MV-4-11 (cell line): ENCODE results near the gene MRO.
A peak's percentile ranks its signal among the peaks of the same experiment; 100 is the strongest.

ENCODE experiments used
- DNase-seq: peaks from one replicate; lab custom pipeline; 2025; lab: John Stamatoyannopoulos, UW

Gene MRO

DNA sequence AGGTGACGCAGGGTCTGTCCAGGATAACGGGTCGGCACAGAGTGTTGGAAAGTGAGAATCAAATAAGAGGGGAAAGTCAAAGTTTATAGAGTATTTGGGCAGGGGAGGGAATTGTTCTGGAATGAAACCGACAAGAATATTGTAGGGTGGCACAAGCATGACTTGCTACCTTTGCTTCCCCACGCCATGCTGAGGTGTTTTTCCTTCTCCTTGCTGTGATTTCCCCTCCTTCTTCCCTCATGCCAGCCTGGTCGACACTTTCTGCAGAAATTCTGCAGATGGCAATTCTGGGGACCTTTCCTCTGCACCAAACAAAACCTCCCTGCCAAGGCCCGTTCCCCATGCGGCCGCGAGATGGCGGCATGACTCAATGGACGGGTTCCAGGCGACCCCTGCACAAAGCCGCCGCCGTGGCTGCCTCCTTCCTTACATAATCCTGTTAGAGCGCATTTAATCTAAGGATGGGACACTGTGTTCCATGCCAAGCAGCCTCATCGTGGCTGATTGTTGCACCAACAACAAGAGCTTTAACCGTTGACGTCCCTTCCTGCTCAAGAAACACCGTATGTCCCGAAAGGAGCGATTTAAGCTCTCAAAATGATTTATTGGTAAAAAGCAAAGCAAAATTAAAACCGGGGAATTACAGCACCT is at the start of gene MRO:
MRO (minus strand) TSS at position 289 of the 651 bp plus-strand sequence. CDS start 10,616 bp downstream, outside the sequence.
- DNase-seq: peak; percentile 69

DNA sequence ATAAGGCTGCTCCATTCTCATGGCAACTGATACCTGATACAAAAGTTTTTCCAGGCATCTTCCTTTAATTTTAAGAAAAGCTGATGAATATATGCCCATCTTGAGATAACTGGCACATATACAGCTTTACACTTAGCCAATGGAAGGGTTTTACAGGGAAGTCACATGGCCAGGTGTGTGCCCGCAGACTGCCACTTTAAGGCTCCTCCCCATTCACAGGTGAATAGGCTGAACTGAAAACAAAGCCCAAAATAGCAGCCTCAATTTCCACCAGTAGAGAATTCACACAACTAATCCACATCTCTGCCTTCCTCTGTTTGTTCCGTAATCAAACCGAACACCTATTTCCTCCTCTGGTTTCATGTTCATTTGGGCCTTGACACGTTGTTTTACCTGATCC is 49.3 kb upstream of the MRO start:
- no peak for DNase-seq

DNA sequence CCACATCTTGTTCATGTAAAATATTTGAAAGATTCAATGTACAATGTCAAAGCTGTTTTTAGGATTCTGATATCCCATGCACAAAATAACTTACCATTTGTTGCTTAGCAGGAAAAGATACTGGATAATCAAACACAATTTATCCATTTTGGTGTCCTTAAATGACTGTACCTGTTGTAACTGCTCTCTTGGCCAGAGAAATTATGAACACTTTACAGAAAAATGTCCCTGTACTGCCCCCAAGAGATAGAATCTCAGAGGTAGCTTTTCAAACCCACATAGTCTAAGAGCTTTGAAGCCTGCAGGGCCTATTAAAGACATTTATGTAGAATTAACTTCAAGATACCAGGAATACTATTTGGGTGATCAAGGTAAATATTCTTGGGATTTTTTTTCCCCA is 46.9 kb upstream of the MRO start:
- peak; percentile 34 for DNase-seq

DNA sequence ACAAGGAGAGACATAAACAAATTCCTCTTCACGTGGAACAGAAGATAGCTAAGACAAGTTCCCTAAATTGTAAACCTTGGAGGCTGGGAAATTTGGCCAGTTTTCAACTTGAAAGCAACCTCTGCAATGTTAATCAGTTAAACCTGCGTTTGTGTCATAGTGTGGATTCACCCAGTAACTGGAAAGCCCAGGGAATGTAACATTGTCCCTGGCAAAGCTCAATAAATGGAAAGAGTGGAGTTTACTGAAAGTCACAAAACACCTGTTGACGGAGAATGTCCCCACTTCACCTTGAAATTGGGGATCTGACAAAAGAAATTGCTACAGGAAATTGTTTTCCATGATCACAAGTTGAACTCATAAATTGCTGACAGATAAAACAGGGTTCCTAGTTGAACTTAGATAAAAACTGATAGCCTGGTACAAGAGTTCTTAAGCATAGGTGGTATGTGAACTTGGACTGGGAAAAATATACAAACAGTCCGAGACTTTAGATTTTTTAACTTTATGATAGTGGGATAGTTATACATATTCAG is 44.1 kb upstream of the MRO start:
- no peak for DNase-seq

DNA sequence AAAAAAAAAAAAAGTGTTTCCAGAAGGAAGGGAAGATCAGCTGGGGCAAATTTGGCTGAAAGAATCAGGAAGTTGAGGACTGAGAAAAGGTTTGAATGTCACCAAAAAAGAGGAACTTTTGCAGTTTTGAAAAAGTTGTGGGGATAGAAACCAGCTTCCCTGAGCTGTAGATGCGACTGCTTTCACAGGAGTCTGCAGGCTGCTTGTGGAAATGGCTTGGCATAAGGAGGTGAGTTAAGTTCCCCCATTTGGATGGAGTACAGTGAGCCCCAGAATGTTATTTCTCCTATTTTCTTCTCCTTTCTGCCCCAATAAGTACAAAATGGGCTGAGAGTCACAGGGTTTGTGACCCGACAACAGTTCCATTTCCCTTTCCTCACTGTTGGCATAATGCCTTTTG is 42.6 kb upstream of the MRO start:
- DNase-seq: peak; percentile 91

DNA sequence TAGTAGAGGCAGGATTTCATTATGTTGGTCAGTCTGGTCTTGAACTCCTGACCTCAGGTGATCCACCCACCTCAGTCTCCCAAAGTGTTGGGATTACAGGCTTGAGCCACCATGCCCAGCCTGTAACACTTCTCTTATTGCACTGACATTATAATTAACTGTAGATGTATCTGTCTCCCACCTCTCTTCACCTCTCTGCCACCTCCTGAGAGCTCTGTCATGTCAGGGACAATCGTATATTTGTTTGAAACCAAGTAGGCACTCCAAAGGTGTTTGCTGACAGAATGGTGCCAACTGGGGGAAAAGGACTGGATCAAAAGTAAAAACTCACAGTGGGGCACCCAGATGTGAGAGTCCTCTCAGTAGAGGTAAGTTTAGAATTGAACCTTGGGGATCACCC is 41.8 kb upstream of the MRO start:
- DNase-seq: no peak

DNA sequence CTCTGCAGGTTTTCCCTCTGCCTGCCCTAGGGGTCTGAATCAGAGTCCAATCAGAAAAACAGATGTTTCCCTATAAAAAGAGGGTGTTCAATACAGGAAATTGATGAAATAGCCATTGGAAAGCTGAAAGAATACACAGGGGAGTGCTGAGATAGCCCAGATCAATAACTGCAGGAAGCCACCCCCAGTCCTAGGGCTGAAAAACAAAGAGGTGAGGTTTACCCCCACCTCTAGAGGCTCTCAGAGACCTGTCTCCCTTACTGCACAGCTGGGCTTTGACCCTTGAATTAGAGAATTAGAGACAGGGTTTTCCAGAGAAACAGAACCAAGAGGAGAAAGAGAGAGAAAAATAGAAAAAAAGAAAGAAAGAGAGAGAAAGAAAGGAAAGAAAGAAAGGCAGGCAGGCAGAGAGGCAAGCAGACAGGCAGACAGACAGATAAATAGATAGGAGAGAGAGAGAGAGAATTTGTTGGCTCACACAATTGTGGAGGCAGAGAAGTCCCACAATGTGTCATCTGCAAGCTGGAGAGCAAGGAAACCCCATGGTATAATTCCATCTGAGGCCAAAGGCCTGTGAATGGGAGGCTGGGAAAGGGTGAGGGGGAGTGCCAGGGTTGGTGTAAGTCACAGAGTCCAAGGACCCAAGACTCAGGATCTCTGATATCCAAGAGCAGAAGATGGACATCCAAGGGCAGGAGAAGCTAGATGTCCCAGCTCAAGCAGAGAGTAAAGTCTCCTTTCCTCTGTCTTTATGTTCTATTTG is 40.2 kb upstream of the MRO start:
- no peak for DNase-seq

DNA sequence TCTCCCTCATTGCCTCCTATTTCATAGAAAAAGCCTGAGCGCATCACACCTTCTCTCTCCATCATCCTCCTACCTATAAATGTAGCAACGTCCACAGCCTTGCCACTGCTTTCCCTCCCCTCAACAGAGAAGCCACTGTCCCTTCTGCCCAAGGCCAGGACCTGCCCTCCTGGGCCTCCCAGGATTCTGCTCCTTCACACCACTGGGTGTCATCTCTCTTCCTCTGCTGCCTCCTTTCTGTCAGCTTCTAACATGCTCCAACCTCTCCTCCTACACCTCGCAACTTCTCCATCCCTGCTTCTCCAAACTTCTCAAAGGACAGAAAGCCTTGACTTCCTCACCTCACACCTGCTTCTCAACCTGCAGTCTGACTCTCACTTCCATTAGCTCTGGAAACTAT is 37.9 kb upstream of the MRO start:
- no peak for DNase-seq

DNA sequence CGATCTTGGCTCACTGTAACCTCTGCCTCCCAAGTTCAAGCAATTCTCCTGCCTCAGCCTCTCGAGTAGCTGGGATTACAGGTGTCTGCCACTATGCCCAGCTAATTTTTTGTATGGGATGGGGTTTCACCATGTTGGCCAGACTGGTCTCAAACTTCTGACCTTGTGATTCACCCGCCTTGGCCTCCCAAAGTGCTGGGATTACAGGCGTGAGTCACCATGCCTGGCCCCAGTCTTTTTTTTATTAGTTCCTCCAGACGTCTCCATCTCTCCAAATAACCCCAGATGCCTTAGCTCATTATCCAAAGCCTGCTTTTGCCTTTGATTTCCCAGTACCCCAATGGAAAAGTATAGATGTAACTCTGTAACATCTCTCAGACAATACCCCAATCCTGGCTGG is 37.4 kb upstream of the MRO start:
- DNase-seq: peak; percentile 29

DNA sequence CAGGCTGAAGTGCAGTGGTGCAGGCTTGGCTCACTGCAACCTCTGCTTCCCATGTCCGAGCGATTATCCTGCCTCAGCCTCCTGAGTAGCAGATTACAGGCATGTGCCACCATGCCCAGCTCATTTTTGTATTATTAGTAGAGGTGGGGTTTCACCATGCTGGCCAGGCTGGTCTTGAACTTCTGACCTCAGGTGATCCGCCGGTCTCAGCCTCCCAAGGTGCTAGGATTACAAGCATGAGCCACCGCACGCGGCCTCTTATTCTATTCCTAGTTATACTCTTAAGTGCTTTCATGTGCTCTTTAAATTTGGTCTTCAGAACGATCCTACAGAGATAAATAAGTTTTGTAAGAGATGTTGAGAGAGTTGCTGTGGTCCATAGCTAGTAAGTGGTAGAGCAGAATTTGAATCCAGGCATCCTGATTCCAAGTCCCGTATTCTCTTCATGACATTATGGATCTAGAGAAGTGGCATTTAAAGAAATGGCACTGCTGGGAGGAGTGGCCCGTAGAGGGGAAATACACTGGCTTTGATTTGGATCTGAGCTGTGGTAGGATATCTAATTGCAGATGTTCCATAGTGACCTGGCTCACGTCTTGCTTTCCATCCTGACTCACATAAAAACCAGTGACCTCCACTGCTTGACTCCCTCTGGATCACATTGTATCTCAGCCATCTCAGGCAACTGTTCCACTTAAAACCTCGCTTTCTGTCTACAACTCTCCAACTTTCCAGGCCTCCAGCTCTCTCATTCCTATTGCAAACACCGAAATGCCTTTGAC is 36.4 kb upstream of the MRO start:
- DNase-seq: no peak

DNA sequence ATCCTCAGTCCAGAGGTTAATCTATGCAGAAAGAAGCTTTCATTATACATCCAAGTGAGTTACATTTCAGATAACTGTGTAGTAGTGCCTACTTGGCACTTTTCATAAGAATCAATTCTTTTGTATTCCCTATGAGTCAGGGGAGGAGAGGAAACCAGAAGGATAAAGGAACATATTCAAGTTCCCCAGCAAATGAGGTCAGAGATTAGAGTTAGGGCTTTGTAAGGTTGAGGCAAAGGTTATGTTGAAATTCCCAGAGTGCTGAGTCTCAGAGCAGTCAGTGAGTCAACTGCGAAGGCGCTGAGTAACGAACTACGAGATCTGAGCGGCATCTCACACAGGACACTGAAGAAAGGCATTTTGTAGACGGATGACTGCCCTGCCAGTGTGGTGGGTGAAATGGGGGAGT is 34.1 kb upstream of the MRO start:
- DNase-seq: peak; percentile 89

DNA sequence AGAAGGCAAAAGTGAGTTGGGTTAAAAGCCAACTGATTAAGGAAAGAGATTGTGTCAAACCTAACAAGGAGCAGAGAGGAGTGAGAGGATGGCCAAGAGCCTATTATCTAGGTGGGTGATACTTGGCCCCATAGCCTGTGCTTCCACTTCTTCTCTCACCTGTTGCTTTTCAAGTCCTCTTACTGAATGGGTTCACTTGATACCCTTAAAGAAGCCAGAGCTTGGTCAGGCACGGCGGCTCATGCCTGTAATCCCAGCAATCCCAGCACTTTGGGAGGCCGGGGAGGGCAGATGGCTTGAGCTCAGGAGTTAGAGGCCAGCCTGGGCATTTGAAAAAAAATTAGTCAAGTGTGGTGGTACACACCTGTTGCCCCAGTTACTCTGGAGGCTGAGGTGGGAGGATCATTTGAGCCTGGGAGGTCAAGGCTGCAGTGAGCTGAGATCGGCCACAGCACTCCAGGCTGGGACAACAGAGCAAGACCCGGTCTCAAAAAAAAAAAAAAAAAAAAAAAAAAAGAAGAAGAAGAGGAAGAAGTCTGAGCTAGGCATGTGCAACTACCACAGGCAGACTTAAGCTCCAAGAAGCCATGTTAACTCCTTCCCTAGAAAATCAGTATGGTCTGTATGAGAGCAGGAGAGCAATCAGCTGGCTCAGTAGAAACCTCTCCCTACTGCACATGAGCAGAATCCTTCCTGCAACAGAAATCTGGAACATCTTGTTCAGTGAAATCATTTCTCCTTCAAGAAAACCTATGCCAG is 30.7 kb upstream of the MRO start:
- DNase-seq: peak; percentile 19

DNA sequence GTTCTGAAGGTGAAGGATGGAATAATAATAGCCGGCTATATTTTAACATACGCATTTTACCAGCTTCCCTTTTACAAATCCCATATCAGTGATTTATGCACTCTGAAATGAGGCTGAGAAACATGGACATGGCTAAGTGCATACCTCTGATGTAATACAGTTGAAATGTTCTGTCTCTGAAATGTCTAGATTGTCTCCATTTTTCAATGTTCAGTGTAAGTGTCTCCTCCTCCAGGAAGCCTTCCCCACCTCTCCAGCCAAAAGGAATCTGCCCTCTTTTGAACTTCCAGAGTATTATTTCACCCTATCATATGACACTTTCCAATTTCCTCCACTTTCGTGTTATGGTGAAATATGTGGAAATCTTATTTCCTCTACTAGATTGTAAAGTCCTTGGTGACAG is 29.6 kb upstream of the MRO start:
- DNase-seq: no peak

DNA sequence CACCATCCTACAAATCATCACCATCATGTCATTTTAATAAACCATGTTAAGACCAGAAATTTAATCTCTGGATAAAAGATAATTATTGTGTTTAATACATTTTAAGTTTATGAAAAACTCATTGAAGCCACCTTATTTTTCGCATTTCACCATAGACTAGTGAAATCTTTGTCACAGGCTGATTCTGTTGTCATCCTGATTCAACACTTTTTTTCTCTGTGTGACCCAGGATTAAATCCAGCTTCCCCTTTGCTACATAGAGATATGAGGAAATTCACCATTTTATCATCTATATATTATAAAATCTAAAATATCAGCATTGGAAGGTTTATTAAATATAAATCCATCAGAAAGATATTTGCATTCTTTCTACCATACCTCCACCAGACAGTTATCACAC is 29.2 kb upstream of the MRO start:
- DNase-seq: no peak

DNA sequence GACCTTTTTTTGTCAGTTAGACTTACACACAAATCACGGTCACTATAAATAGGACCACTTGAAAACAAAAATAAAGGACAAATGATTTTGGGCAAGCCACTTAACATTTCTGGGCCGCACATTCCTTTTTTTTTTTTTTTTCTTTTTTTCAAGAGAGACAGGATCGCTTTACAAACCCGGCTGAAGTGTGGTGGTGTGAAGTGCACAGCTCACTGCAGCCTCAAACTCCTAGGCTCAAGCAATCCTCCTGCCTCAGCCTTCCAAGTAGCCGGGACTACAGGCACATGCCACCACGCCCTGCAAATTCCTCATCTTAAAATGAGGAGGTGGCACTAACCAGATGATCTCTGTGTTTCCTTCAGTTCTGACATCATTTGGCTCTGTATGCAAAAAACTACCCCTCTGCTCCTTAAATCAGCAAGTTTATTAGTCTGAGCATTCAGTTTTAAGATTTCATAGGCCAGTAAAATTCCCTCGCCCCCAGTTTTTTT is 28.3 kb upstream of the MRO start:
- DNase-seq: no peak

DNA sequence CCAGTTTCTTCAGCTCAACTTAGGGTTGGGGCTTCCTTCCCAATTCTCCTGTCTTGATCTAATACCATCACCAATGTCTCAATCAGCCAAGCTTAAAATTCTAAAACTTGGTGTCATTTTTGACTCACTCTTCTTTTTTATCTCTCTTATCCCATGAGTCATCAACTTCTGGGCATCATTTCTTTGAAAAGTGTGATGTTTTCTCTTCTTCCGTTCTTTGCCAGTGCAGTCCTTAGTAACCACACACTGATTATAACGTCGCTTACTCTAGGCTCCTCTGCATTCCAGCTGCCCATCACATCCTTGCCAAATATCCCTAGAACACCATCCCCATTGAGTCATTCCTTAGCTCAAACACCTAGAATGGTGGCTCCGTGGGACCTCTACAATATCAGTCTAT is 27.4 kb upstream of the MRO start:
- DNase-seq: no peak

DNA sequence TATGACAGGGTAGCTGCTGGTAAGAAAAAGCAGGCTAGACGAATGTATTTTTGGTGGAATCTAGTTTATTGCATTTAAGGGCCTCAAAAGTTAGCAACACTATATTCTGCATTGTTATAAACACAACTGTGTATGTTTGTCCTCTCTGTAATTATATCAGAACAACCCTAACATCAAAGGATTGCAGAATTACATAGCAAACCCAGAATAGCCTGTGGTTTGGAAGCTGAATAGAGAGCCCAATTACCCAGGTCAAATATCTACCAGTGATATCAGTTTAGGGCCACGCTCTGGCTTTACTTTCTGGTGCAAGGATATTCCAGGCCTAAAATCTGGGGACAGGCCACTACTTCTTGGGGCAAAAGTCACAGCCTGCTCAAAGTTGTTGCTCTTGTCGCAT is 25.1 kb upstream of the MRO start:
- DNase-seq: no peak

DNA sequence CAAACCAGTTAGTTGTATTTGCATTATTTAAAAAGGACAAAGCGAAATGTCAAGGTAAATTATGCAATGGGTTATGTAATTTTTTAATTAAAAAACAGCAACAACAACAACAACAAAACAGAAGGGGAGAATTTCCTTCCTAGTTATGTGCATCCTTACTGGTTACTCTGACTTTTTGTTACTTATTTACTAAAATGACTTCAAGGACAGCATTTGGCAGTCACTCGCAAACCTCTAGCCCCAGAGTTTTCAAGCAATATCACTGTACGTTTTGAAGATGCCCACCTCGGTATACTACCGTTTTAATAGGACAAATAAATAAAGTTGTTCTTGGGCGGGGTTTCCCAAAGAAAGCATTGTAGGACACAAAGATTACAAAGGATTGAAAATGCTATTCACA is 24.7 kb upstream of the MRO start:
- no peak for DNase-seq

DNA sequence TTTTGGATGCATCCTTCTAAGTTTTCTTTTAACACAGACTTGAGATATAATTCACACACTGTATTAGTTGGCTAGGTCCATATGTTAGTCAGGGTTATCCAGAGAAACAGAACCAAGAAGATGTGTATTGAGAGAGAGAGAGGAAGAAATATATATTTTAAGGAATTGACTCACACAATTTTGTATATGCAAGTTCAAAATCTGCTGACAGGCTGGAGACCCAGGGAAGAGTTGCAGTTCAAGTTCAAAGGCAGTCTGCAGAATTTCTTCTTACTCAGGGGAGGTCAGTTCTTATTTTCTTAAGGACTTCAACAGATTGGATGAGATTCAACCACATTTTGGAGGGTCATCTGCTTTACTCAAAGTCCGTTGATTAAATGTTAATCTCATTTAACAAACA is 23.0 kb upstream of the MRO start:
- no peak for DNase-seq

DNA sequence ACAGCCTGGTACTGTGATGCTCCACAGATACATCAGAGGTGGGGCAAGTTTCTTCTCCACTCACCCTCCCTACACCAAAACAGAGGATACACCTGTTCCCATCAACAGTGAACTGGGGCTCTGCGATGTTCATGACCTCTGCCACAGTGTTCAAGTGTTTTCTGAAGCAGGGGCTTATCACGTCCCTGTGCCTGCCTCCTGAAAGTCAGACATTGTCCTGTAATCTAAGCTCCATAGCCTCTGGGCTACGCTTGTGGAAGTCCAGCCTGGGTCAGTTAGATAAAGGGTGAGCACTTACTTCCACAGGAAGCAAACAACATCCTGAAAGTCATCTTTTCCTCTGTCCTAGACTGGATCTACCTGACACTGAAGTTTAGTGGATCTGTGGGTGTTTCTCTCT is 20.2 kb upstream of the MRO start:
- DNase-seq: no peak

DNA sequence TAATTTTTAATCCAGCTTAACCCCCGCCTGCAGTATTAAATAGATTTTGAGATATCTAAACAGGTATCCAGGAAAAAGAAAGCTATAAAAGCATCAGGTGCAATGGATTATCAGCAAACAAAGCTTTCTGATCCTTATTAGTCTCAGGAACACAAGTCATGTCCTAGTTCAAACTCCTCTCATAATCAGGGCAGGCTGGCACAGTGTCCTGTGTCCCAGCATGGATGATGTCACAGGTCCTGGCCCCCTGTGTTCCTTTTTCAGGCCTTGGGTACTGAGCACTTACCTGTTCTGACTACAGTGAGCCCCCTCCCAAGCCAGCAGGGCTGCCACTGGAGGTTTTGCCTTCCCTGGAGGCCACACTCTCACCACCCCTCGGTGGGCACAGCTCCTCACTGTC is 19.5 kb upstream of the MRO start:
- no peak for DNase-seq

DNA sequence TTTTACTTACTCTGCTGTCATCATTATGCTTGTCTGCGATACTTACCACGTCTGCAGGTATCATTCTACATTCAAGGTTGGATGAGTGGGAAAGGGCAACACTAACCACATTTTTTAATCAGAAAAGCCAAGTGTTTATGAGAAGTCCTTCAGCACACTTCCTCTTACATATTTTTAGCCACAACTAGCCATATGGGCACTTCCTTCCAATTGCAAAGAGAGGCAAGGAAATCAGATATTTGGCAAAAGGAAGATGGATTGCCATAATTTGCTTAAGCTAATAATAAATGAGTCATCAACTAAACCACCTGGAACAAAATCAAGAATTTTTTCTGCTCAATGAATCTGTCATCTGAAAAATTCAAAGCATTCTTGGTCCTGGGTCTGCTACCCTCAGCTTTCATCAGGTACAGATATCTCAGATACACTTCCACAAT is 16.7 kb upstream of the MRO start:
- peak; percentile 78 for DNase-seq
